Kidney epithelial cell (primary cell): Measurements from ENCODE around the gene KCNB1. TPM values are rescaled to one million over a fixed set of nuclear protein-coding genes. Genes with fewer than 3 reads are reported as not detected.

Source experiments
- DNase-seq: peaks from one replicate; pipeline ENCODE4 v3.0.0-alpha.2; 2010; ENCODE audit warnings: low read depth
- H3K27me3 ChIP-seq: 2 replicates; pipeline ENCODE4 v1.6.0; 2011; ENCODE audit warnings: low read length; ENCODE audit not compliant: control insufficient read depth, insufficient read depth
- H3K36me3 ChIP-seq: 2 replicates; pipeline ENCODE4 v1.5.1; 2011; ENCODE audit warnings: low read length; ENCODE audit not compliant: control insufficient read depth, insufficient read depth
- H3K4me3 ChIP-seq: 2 replicates; pipeline ENCODE4 v1.5.1; 2011; ENCODE audit warnings: low read depth, mild to moderate bottlenecking, control low read depth, low read length
- total RNA-seq: library from RNA; depleted of rRNA; stranded (reverse); fragments of >200 nt; gene quantifications from 2 replicates; pipeline ENCODE4 v1.2.3, GENCODE V29; 2015
- TF ChIP-seq, protein P1 (sequence below): IDR thresholded peaks from 2 replicates; pipeline ENCODE4 v1.5.1; 2011; ENCODE audit warnings: mild to moderate bottlenecking, moderate library complexity, low read length, control low read depth, inconsistent platforms; ENCODE audit not compliant: insufficient read depth, poor library complexity, severe bottlenecking

KCNB1 gene
- total RNA-seq, 1 donor from 2014 or later = not detected

DNA sequence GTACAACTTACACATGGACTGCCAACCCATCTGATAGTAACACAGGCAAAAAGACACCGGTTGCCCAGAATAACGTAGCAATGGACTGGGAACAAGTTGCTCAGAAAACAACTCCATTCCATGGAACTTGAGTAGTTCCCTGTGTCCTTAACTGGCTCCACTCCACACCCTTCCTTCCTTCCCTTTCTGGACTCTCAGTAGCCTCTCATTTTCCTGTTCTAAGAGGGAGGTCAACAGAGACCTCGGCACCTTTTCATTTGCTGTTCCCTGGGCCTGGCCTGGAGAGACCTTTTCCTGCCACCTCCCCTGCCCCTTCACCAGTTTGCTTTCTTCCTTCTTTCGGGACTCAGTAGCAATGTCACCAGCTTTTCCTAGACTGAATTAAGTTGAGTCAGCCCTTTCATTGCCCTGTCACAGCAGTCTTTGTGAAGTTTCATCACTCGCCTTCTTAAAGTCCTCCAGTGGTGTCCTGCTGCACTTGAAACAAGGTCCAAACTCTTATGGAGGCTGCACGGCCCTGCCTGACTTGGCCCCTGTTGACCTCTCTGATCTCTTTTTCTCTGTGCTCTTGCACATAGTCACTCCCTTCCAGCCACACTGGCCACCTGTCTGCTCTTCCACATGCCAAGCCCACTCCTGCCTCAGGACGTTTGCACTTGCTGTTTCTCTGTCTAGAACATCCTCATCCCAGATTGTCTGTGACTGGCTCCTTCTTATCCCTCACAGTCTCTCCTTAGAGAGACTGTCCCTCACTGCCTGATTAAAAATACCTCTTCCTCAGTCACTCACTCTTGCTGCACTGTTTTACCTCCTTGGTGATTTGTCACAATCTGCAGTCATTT, 90.8 kb downstream of the KCNB1 start:
- TF ChIP-seq, protein P1, sequence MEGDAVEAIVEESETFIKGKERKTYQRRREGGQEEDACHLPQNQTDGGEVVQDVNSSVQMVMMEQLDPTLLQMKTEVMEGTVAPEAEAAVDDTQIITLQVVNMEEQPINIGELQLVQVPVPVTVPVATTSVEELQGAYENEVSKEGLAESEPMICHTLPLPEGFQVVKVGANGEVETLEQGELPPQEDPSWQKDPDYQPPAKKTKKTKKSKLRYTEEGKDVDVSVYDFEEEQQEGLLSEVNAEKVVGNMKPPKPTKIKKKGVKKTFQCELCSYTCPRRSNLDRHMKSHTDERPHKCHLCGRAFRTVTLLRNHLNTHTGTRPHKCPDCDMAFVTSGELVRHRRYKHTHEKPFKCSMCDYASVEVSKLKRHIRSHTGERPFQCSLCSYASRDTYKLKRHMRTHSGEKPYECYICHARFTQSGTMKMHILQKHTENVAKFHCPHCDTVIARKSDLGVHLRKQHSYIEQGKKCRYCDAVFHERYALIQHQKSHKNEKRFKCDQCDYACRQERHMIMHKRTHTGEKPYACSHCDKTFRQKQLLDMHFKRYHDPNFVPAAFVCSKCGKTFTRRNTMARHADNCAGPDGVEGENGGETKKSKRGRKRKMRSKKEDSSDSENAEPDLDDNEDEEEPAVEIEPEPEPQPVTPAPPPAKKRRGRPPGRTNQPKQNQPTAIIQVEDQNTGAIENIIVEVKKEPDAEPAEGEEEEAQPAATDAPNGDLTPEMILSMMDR = no peak
- H3K36me3 ChIP-seq = no peaks in the 10 kb centered on the region
- no peak for DNase-seq

DNA sequence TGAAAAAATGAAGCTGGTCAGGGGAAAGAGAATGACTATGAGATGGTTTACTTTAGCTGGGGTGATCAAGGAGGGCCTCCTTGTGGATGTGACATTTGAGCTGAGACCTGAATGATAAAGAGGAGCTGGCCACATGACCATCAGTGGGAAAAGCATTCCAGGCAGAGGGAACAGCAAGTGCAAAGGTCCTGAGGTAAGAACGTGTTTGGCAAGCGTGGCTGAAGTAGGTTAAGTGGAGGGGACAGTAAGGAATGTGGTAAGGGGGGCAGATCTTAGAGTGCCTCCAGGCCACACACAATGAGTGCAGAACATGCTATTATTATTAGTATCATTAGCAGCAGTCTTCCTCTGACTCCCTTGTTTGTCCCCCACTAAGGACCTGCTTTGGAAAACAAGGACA, 92.6 kb downstream of the KCNB1 start:
- no peak for DNase-seq
- H3K27me3 ChIP-seq = peaks cover 2% of the 10 kb centered on the region
- H3K4me3 ChIP-seq = no peak overlapping the region
- H3K36me3 ChIP-seq = no peaks in the 10 kb centered on the region
- TF ChIP-seq, protein P1 = no peak

More for the DNA sequence above, 90.8 kb downstream of the KCNB1 start:
- peaks cover 2% of the 10 kb centered on the region for H3K27me3 ChIP-seq
- no peak overlapping the region for H3K4me3 ChIP-seq

DNA sequence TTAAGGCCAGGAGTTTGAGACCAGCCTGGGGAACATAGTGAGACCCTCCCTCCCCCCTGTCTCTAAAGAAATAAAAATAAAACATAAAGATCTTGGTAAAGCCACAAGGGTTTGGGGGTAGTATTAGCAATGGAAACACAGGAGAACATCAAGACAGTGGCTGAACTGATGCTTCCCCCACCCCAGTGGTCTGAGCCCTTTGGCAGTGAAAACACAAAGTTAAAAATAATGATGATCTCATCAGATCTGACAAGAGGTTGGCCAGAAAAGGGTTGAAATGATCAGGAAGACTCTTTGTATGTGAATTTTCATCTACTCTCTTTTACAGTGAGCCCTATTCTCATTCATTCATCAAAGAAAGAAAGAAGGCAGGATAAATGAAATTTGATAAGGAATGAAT, 93.7 kb downstream of the KCNB1 start:
- TF ChIP-seq, protein P1 = no peak
- Histone ChIP-seq H3K36me3 (no peaks in the 10 kb centered on the region), H3K27me3 (peaks cover 2% of the 10 kb centered on the region), H3K4me3 (no peak overlapping the region)
- DNase-seq = no peak

DNA sequence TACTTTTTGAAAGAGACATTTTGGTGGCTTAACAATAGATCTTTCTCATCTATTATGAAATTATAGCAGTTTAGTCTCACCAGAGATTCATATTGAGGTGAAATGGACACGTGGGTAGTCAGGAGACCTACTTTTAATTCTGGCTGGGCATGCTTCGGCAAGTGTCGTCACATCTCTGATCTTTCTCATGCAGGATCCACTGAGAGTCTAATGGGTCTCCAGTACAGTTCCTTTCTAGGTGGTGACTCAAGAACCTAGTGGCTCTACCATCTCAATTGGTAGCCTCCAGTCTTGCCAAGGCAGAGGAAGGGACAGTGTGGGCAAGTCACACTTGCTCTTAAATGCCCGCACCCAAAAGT, 94.9 kb downstream of the KCNB1 start:
- TF ChIP-seq, protein P1 = no peak

DNA sequence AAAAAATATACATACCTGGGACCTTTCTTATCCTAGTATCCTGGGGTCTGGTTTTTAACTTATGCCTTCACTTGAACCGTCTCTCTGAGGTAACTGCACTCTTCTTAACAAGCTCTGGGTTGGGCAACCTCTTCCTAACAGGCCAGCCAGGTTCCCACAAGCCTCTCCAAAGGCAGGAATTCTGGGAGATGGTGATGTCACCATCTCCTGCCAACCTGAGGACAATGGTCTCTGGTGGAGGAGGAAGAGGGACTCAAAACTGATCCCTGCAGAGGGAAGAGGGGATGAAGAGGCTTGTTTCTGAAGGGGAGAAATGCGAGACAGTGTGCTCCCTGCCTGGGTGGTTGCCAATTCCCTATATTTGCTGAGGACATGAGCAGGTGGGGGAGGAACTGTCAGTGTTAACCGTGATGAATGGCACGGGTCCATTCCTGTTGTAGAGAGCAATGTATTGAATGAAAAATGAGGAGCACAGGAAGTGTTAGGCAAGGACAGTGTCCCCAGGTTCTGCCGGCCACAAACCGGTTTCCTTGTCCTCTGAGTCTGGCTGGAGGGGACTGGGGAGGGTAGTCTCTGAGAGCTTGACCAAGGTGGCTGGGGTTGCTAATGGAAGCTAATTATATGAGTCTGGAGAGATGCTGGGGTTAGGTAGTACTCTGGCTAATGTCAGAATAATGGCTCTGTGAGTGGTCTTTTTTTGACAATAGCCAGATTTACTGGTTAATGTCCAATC, 95.5 kb downstream of the KCNB1 start:
- Histone ChIP-seq H3K36me3 (no peaks in the 10 kb centered on the region), H3K27me3 (peaks cover 2% of the 10 kb centered on the region), H3K4me3 (no peak overlapping the region)
- DNase-seq = no peak
- TF ChIP-seq, protein P1 = no peak

More for the DNA sequence above, 94.9 kb downstream of the KCNB1 start:
- Histone ChIP-seq H3K36me3 (no peaks in the 10 kb centered on the region), H3K27me3 (peaks cover 2% of the 10 kb centered on the region), H3K4me3 (no peak overlapping the region)
- no peak for DNase-seq
